ENCODE data around the gene TXNDC12. TPM values are rescaled to one million over a fixed set of nuclear protein-coding genes. Genes with fewer than 3 reads are reported as not detected.

The TXNDC12 gene
- total and polyA plus RNA-seq, 9 of the 15 experiments (the other 6 are each of a cell fraction or from before 2014, with no cell fraction given) = 17.0 to 60.8 (median 37.8) TPM

GRCh38 chr1:52053862-52054261, 1.1 kb downstream of the TXNDC12 start:
- FAIRE-seq (no peak), ATAC-seq (no peak), DNase-seq (ENCODE audit: extremely low read depth in 1 of 4, low spot score in 3 of 4) (no peak)
- no peaks in the 10 kb centered on the region for H3K9me1 ChIP-seq (ENCODE audit: control insufficient read depth, insufficient read depth, low read length)
- intact Hi-C loops (cut with micrococcal nuclease) = no loop called here
- H3K9ac ChIP-seq (ENCODE audit: insufficient read depth in 1 of 2, low read depth in 2 of 2, low read length in 2 of 2) = peak overlapping the region in 1 of 2 experiments; percentile 93; a peak in 1 of 4 replicates
- H3K4me2 ChIP-seq (ENCODE audit: insufficient read depth, low read length) = peak overlapping the region; percentile 99
- H2AFZ ChIP-seq (ENCODE audit: low read depth, low read length) = no peak overlapping the region
- POLR2A ChIA-PET = interaction anchor here (0.7 to 3.8 kb wide), 5 partner anchors 9 to 39 kb away, joined by 3 to 32 read pairs (median 6); no protein-coding TSS in a partner anchor
- no TSS peak for BruUV-seq (replicated peaks)
- H3K4me3 ChIP-seq = peak overlapping the region; percentile 83
- no peaks in the 10 kb centered on the region for H3K9me3 ChIP-seq (replicated peaks; ENCODE audit: control insufficient read depth, insufficient read depth, low read depth, low read length)
- CTCF ChIA-PET (ENCODE audit: low intra/inter-chr PET ratio) = interaction anchor here (0.7 kb wide), 1 partner anchor 39 kb away, joined by 3 read pairs; no protein-coding TSS in a partner anchor
- H3K27me3 ChIP-seq (ENCODE audit: control insufficient read depth in 2 of 2, insufficient read depth in 2 of 2, low read length in 2 of 2) = no peaks in the 10 kb centered on the region; a peak in 1 of 5 replicates
- peaks cover 30% of the 10 kb centered on the region; the same call in 1 of the 3 replicates for H3K36me3 ChIP-seq (ENCODE audit: control insufficient read depth, insufficient read depth, low read length)
- H3K4me1 ChIP-seq (replicated peaks in 1 of 2; ENCODE audit: control insufficient read depth in 2 of 2, insufficient read depth in 2 of 2, low read length in 2 of 2) = peaks cover 5 to 16% of the 10 kb centered on the region in 2 experiments
- in situ Hi-C loops (cut with MboI) = no loop called here
- H3K79me2 ChIP-seq (ENCODE audit: control insufficient read depth, insufficient read depth, low read length) = peaks cover 58% of the 10 kb centered on the region
- TF ChIP-seq IFI16 (CRISPR knock-in tag; IDR thresholded peaks at IDR 0.05) (no peak), PHF20 (IDR thresholded peaks at IDR 0.05; ENCODE audit: partially characterized antibody) (peak; percentile 41), RBM25 (IDR thresholded peaks at IDR 0.05; ENCODE audit: low read depth, low read length, severe bottlenecking) (peak; percentile 62), ELF1 (tag; IDR thresholded peaks at IDR 0.05) (no peak), KDM5B (IDR thresholded peaks at IDR 0.05; ENCODE audit: insufficient replicate concordance, low read depth, low read length) (no peak), RBFOX2 (IDR thresholded peaks at IDR 0.05; ENCODE audit: low read depth, low read length) (0 out of 2 replicates have a peak, but pooled peaks have one; percentile 8)
- TF ChIP-seq, protein P1, sequence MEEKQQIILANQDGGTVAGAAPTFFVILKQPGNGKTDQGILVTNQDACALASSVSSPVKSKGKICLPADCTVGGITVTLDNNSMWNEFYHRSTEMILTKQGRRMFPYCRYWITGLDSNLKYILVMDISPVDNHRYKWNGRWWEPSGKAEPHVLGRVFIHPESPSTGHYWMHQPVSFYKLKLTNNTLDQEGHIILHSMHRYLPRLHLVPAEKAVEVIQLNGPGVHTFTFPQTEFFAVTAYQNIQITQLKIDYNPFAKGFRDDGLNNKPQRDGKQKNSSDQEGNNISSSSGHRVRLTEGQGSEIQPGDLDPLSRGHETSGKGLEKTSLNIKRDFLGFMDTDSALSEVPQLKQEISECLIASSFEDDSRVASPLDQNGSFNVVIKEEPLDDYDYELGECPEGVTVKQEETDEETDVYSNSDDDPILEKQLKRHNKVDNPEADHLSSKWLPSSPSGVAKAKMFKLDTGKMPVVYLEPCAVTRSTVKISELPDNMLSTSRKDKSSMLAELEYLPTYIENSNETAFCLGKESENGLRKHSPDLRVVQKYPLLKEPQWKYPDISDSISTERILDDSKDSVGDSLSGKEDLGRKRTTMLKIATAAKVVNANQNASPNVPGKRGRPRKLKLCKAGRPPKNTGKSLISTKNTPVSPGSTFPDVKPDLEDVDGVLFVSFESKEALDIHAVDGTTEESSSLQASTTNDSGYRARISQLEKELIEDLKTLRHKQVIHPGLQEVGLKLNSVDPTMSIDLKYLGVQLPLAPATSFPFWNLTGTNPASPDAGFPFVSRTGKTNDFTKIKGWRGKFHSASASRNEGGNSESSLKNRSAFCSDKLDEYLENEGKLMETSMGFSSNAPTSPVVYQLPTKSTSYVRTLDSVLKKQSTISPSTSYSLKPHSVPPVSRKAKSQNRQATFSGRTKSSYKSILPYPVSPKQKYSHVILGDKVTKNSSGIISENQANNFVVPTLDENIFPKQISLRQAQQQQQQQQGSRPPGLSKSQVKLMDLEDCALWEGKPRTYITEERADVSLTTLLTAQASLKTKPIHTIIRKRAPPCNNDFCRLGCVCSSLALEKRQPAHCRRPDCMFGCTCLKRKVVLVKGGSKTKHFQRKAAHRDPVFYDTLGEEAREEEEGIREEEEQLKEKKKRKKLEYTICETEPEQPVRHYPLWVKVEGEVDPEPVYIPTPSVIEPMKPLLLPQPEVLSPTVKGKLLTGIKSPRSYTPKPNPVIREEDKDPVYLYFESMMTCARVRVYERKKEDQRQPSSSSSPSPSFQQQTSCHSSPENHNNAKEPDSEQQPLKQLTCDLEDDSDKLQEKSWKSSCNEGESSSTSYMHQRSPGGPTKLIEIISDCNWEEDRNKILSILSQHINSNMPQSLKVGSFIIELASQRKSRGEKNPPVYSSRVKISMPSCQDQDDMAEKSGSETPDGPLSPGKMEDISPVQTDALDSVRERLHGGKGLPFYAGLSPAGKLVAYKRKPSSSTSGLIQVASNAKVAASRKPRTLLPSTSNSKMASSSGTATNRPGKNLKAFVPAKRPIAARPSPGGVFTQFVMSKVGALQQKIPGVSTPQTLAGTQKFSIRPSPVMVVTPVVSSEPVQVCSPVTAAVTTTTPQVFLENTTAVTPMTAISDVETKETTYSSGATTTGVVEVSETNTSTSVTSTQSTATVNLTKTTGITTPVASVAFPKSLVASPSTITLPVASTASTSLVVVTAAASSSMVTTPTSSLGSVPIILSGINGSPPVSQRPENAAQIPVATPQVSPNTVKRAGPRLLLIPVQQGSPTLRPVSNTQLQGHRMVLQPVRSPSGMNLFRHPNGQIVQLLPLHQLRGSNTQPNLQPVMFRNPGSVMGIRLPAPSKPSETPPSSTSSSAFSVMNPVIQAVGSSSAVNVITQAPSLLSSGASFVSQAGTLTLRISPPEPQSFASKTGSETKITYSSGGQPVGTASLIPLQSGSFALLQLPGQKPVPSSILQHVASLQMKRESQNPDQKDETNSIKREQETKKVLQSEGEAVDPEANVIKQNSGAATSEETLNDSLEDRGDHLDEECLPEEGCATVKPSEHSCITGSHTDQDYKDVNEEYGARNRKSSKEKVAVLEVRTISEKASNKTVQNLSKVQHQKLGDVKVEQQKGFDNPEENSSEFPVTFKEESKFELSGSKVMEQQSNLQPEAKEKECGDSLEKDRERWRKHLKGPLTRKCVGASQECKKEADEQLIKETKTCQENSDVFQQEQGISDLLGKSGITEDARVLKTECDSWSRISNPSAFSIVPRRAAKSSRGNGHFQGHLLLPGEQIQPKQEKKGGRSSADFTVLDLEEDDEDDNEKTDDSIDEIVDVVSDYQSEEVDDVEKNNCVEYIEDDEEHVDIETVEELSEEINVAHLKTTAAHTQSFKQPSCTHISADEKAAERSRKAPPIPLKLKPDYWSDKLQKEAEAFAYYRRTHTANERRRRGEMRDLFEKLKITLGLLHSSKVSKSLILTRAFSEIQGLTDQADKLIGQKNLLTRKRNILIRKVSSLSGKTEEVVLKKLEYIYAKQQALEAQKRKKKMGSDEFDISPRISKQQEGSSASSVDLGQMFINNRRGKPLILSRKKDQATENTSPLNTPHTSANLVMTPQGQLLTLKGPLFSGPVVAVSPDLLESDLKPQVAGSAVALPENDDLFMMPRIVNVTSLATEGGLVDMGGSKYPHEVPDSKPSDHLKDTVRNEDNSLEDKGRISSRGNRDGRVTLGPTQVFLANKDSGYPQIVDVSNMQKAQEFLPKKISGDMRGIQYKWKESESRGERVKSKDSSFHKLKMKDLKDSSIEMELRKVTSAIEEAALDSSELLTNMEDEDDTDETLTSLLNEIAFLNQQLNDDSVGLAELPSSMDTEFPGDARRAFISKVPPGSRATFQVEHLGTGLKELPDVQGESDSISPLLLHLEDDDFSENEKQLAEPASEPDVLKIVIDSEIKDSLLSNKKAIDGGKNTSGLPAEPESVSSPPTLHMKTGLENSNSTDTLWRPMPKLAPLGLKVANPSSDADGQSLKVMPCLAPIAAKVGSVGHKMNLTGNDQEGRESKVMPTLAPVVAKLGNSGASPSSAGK (IDR thresholded peaks at IDR 0.05) = no peak
- no peaks in the 10 kb centered on the region for H4K20me1 ChIP-seq (replicated peaks; ENCODE audit: control insufficient read depth, insufficient read depth, low read length)
- WGBS (ENCODE audit: insufficient coverage, low coverage, missing lambda C conversion rate) = 65% methylated on average over 1 of the region's 1 CpG
- no peak overlapping the region; the same call in 2 of the 3 replicates for H3K27ac ChIP-seq (ENCODE audit: extremely low read depth, low read depth, low read length)
